WTC11 (cell line): ENCODE data around the gene ZNF324B. TPM values are rescaled to one million over a fixed set of nuclear protein-coding genes. Genes with fewer than 3 reads are reported as not detected.
"Not testable (repeated sequence)": the region's sequence is repeated elsewhere in the genome, so short reads cannot be mapped to it uniquely, and the experiment has no call there.

Experiments used
- ATAC-seq: fragments of 200-7000 bp; cut with Tn5 transposase; 2 replicates; pipeline ENCODE4 v1.10.0; 2021; ENCODE audit warnings: mild to moderate bottlenecking, moderate library complexity
- CTCF ChIA-PET: fragments of 300-600 bp; sonication (Branson Sonifier 250); formaldehyde crosslinking; loops from one replicate; lab custom pipeline; 2021; ENCODE audit warnings: antibody characterized with exemption; lab: Charles Lee
- POLR2A ChIA-PET: fragments of 350-600 bp; sonication (Branson Sonifier 250); formaldehyde crosslinking; loops from one replicate; lab custom pipeline; 2021; ENCODE audit warnings: antibody characterized with exemption; lab: Charles Lee
- DNase-seq: peaks from one replicate; pipeline ENCODE4 v3.0.0; 2021; ENCODE audit warnings: low spot score
- H3K27ac Mint-ChIP-seq: 2 replicates; pipeline ENCODE4 v1.8.0; 2021; ENCODE audit warnings: mixed read lengths
- H3K27me3 Mint-ChIP-seq: 2 replicates; pipeline ENCODE4 v1.8.0; 2021; ENCODE audit warnings: low read depth, mild to moderate bottlenecking, moderate library complexity, mixed read lengths
- H3K36me3 Mint-ChIP-seq: 2 replicates; pipeline ENCODE4 v1.8.0; 2021; ENCODE audit warnings: mixed read lengths
- H3K4me1 Mint-ChIP-seq: 2 replicates; pipeline ENCODE4 v1.8.0; 2022; ENCODE audit warnings: mixed read lengths
- H3K4me3 Mint-ChIP-seq: 2 replicates; pipeline ENCODE4 v1.8.0; 2021; ENCODE audit warnings: mild to moderate bottlenecking, moderate library complexity, mixed read lengths
- H3K9me3 Mint-ChIP-seq: 2 replicates; pipeline ENCODE4 v1.8.0; 2021; ENCODE audit warnings: mixed read lengths
- CBFB ChIP-seq: sonication (generic); formaldehyde crosslinking; IDR thresholded peaks from 2 replicates; pipeline ENCODE4 v1.8.1; 2022; ENCODE audit warnings: mild to moderate bottlenecking, low read depth, missing genetic modification reagents
- ESRRA ChIP-seq: sonication (generic); formaldehyde crosslinking; IDR thresholded peaks from 2 replicates; pipeline ENCODE4 v1.8.1; 2022; ENCODE audit warnings: mild to moderate bottlenecking, missing genetic modification reagents, borderline replicate concordance
- FOXK1 ChIP-seq: sonication (generic); formaldehyde crosslinking; IDR thresholded peaks from 2 replicates; pipeline ENCODE4 v1.8.0; 2022; ENCODE audit warnings: mild to moderate bottlenecking, moderate library complexity, missing genetic modification reagents
- FOXP1 ChIP-seq: sonication (generic); formaldehyde crosslinking; IDR thresholded peaks from 2 replicates; pipeline ENCODE4 v1.8.0; 2022; ENCODE audit warnings: missing genetic modification reagents, mild to moderate bottlenecking, moderate library complexity, borderline replicate concordance
- GRHL2 ChIP-seq: fragments of 250-450 bp; sonication (Bioruptor Pico); IDR thresholded peaks from 2 replicates; pipeline ENCODE4 v1.8.0; 2022; ENCODE audit warnings: mild to moderate bottlenecking, moderate library complexity; ENCODE audit not compliant: insufficient replicate concordance, severe bottlenecking
- KAT7 ChIP-seq: sonication (generic); formaldehyde crosslinking; IDR thresholded peaks from 2 replicates; pipeline ENCODE4 v1.8.1; 2023; ENCODE audit warnings: missing genetic modification reagents, mild to moderate bottlenecking, borderline replicate concordance
- MXD4 ChIP-seq: fragments of 250-450 bp; sonication (Bioruptor Pico); IDR thresholded peaks from 2 replicates; pipeline ENCODE4 v1.8.0; 2021; ENCODE audit warnings: mild to moderate bottlenecking, moderate library complexity, borderline replicate concordance
- MYBL2 ChIP-seq: sonication (generic); formaldehyde crosslinking; IDR thresholded peaks from 2 replicates; pipeline ENCODE4 v1.8.1; 2023; ENCODE audit warnings: mild to moderate bottlenecking, moderate library complexity, missing genetic modification reagents
- OVOL2 ChIP-seq: fragments of 250-450 bp; sonication (Bioruptor Pico); IDR thresholded peaks from 2 replicates; pipeline ENCODE4 v1.9.0; 2021; ENCODE audit warnings: mild to moderate bottlenecking, borderline replicate concordance
- SMAD4 ChIP-seq: sonication (generic); formaldehyde crosslinking; IDR thresholded peaks from 2 replicates; pipeline ENCODE4 v1.8.0; 2022; ENCODE audit warnings: mild to moderate bottlenecking, missing genetic modification reagents
- SP1 ChIP-seq: sonication (generic); formaldehyde crosslinking; conservative IDR thresholded peaks from 2 replicates; pipeline ENCODE4 v1.8.1; 2022; ENCODE audit warnings: missing genetic modification reagents
- TCF7 ChIP-seq: sonication (generic); formaldehyde crosslinking; IDR thresholded peaks from 2 replicates; pipeline ENCODE4 v1.8.0; 2022; ENCODE audit warnings: mild to moderate bottlenecking, low read depth, missing genetic modification reagents, moderate library complexity
- TEAD4 ChIP-seq: sonication (generic); formaldehyde crosslinking; IDR thresholded peaks from 2 replicates; pipeline ENCODE4 v1.8.0; 2022; ENCODE audit warnings: mild to moderate bottlenecking, missing genetic modification reagents
- TP53 ChIP-seq: sonication (generic); formaldehyde crosslinking; IDR thresholded peaks from 2 replicates; pipeline ENCODE4 v1.8.1; 2023; ENCODE audit warnings: mild to moderate bottlenecking, missing genetic modification reagents
- ZNF232 ChIP-seq: sonication (generic); formaldehyde crosslinking; IDR thresholded peaks from 2 replicates; pipeline ENCODE4 v1.8.0; 2022; ENCODE audit warnings: mild to moderate bottlenecking, missing genetic modification reagents
- ZNF423 ChIP-seq: fragments of 250-450 bp; sonication (Bioruptor Pico); IDR thresholded peaks from 2 replicates; pipeline ENCODE4 v2.1.2; 2022; ENCODE audit warnings: mild to moderate bottlenecking, moderate library complexity
- ZNF671 ChIP-seq: fragments of 250-450 bp; sonication (Bioruptor Pico); IDR thresholded peaks from 2 replicates; pipeline ENCODE4 v1.8.0; 2021; ENCODE audit warnings: mild to moderate bottlenecking
- total RNA-seq: library from RNA; stranded (reverse); gene quantifications from 3 replicates; pipeline ENCODE4 v1.2.3, GENCODE V29; 2021
- TF ChIP-seq, protein P1 (sequence below): fragments of 250-450 bp; sonication (Bioruptor Pico); IDR thresholded peaks from 2 replicates; pipeline ENCODE4 v1.9.0; 2021; ENCODE audit warnings: mild to moderate bottlenecking
- TF ChIP-seq, protein P2 (sequence below): sonication (generic); formaldehyde crosslinking; IDR thresholded peaks from 2 replicates; pipeline ENCODE4 v1.8.1; 2022; ENCODE audit warnings: mild to moderate bottlenecking, missing genetic modification reagents, moderate library complexity, borderline replicate concordance
- TF ChIP-seq, protein P3 (sequence below): sonication (generic); formaldehyde crosslinking; IDR thresholded peaks from 2 replicates; pipeline ENCODE4 v1.8.0; 2023; ENCODE audit warnings: missing genetic modification reagents
- TF ChIP-seq, protein P4 (sequence below): fragments of 250-450 bp; sonication (Bioruptor Pico); IDR thresholded peaks from 2 replicates; pipeline ENCODE4 v1.8.0; 2021; ENCODE audit warnings: mild to moderate bottlenecking

Gene ZNF324B
- total RNA-seq, 1 experiment from 2014 or later = 4.0 TPM

DNA sequence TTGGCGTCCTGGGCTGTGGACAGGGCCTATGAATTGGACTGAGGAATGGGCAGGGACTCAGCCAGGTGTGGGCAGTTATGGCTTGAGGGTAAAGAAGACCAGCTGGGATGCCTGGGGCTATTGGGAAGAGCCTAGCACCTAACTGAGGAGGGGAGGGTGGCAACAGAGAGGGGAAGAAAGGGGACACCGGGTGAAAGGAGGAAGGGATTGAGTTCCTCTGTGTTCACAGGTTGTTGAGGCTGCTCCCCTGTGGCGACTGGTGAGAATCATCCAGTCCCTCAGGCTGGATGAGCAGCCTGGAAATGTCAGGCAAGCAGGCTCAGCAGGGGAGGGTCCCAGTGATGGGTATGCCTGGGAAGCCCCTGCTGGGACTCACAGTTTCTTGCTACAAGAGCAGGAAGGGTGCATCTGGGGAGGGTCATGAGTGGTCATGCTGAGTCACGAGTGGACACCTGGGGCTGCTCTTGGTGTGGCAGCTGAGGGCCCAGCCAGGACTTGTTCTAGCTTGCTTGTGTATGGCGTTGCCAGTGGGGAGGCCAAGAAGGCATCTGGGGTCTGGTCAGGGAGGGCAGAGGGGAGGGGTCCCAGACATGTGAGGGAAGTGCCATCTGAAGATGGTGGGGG is 16.9 kb downstream of the ZNF324B start (continued):
- TF ChIP-seq KAT7 (CRISPR knock-in tag) (no peak), TCF7 (no peak), OVOL2 (no peak), ZNF232 (CRISPR knock-in tag) (no peak), ZNF423 (CRISPR knock-in tag) (no peak)
- TF ChIP-seq, protein P1, sequence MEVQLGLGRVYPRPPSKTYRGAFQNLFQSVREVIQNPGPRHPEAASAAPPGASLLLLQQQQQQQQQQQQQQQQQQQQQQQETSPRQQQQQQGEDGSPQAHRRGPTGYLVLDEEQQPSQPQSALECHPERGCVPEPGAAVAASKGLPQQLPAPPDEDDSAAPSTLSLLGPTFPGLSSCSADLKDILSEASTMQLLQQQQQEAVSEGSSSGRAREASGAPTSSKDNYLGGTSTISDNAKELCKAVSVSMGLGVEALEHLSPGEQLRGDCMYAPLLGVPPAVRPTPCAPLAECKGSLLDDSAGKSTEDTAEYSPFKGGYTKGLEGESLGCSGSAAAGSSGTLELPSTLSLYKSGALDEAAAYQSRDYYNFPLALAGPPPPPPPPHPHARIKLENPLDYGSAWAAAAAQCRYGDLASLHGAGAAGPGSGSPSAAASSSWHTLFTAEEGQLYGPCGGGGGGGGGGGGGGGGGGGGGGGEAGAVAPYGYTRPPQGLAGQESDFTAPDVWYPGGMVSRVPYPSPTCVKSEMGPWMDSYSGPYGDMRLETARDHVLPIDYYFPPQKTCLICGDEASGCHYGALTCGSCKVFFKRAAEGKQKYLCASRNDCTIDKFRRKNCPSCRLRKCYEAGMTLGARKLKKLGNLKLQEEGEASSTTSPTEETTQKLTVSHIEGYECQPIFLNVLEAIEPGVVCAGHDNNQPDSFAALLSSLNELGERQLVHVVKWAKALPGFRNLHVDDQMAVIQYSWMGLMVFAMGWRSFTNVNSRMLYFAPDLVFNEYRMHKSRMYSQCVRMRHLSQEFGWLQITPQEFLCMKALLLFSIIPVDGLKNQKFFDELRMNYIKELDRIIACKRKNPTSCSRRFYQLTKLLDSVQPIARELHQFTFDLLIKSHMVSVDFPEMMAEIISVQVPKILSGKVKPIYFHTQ (CRISPR knock-in tag) = no peak
- TF ChIP-seq, all 79 proteins: peak for 0

DNA sequence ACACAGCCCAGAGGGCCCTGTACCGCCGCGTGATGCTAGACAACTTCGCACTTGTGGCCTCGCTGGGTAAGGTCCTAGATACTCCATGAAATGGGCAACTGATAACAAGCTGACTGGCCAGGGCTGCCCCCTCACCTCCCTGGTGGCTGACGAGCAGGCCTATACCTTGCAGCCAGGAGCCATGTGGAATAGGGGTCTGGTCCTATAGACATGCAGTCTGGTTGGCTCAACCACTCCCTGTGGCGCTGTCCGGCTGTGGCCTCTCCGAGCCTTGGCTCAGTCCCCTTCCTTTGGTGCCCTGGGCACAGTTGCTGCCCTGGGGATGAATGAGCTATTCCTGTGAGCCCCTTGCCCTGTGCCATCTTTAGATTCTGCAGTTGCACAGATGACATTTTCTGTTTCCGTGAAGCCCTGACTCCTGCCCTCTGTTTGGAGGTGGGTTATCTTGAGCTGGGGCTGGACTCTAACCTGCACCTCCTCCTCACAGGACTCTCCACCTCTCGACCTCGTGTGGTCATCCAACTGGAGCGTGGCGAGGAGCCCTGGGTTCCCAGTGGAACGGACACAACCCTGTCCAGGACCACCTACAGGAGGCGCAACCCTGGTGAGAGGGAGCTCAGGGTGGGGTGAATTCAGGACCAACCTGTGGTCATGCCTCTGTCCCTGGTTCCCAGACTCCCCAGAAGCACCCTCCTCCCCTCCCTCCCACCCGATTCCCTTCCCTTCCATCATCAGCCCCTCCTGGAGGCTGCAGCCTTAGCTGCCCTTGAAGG is 18.0 kb downstream of the ZNF324B start:
- peak overlapping the region; percentile 22; the same call in 1 of the 2 replicates for H3K4me3 Mint-ChIP-seq
- H3K27me3 Mint-ChIP-seq = peaks cover 14% of the 10 kb centered on the region
- H3K27ac Mint-ChIP-seq = no peak overlapping the region
- DNase-seq = no peak
- ATAC-seq = no peak
- TF ChIP-seq GRHL2 (CRISPR knock-in tag) (no peak), TP53 (CRISPR knock-in tag) (no peak), SP1 (CRISPR knock-in tag) (no peak), FOXP1 (CRISPR knock-in tag) (no peak), MYBL2 (CRISPR knock-in tag) (no peak), MXD4 (no peak), SMAD4 (CRISPR knock-in tag) (no peak), FOXK1 (CRISPR knock-in tag) (no peak), CBFB (no peak), ESRRA (no peak), TEAD4 (no peak), ZNF671 (no peak)
- TF ChIP-seq, protein P2, sequence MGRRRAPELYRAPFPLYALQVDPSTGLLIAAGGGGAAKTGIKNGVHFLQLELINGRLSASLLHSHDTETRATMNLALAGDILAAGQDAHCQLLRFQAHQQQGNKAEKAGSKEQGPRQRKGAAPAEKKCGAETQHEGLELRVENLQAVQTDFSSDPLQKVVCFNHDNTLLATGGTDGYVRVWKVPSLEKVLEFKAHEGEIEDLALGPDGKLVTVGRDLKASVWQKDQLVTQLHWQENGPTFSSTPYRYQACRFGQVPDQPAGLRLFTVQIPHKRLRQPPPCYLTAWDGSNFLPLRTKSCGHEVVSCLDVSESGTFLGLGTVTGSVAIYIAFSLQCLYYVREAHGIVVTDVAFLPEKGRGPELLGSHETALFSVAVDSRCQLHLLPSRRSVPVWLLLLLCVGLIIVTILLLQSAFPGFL = no peak
- TF ChIP-seq, protein P3, sequence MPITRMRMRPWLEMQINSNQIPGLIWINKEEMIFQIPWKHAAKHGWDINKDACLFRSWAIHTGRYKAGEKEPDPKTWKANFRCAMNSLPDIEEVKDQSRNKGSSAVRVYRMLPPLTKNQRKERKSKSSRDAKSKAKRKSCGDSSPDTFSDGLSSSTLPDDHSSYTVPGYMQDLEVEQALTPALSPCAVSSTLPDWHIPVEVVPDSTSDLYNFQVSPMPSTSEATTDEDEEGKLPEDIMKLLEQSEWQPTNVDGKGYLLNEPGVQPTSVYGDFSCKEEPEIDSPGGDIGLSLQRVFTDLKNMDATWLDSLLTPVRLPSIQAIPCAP = no peak
- TF ChIP-seq, protein P4, sequence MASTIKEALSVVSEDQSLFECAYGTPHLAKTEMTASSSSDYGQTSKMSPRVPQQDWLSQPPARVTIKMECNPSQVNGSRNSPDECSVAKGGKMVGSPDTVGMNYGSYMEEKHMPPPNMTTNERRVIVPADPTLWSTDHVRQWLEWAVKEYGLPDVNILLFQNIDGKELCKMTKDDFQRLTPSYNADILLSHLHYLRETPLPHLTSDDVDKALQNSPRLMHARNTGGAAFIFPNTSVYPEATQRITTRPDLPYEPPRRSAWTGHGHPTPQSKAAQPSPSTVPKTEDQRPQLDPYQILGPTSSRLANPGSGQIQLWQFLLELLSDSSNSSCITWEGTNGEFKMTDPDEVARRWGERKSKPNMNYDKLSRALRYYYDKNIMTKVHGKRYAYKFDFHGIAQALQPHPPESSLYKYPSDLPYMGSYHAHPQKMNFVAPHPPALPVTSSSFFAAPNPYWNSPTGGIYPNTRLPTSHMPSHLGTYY = no peak
- TF ChIP-seq, all 79 proteins: peak for 0
- CTCF ChIA-PET = interaction anchor here (0.6 to 1.5 kb wide), 2 partner anchors 44 to 82 kb away, joined by 3 to 5 read pairs; no protein-coding TSS in a partner anchor
- POLR2A ChIA-PET = interaction anchor here (0.5 kb wide), 1 partner anchor 73 kb away, joined by 3 read pairs; no protein-coding TSS in a partner anchor
- Mint-ChIP-seq H3K9me3 (no peaks in the 10 kb centered on the region), H3K36me3 (no peaks in the 10 kb centered on the region), H3K4me1 (peaks cover 12% of the 10 kb centered on the region)

DNA sequence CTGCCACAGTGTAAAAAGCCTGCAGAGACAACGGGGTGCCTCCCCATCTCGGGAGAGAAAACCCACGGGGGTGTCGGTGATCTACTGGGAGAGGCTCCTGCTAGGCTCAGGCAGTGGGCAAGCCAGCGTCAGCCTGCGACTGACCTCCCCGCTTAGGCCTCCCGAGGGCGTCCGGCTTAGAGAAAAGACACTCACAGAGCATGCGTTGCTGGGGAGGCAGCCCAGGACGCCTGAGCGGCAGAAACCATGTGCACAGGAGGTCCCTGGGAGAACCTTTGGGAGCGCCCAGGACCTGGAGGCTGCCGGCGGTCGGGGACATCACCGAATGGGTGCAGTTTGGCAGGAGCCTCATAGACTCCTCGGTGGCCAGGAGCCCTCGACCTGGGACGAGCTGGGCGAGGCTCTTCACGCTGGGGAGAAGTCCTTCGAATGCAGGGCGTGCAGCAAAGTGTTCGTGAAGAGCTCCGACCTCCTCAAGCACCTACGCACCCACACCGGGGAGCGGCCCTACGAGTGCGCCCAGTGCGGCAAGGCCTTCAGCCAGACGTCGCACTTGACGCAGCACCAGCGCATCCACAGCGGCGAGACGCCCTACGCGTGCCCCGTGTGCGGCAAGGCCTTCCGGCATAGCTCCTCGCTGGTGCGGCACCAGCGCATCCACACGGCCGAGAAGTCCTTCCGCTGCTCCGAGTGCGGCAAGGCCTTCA is 19.6 kb downstream of the ZNF324B start:
- H3K27ac Mint-ChIP-seq, CTCF ChIA-PET, H3K36me3 Mint-ChIP-seq, DNase-seq, POLR2A ChIA-PET, H3K4me3 Mint-ChIP-seq, ATAC-seq, H3K9me3 Mint-ChIP-seq, H3K27me3 Mint-ChIP-seq: not testable (repeated sequence)
- peaks cover 16% of the 10 kb centered on the region for H3K4me1 Mint-ChIP-seq
